22Rv1 (cell line): ENCODE measurements around the gene PHF20.
"Not testable (repeated sequence)": the region's sequence is repeated elsewhere in the genome, so short reads cannot be mapped to it uniquely, and the experiment has no call there.

ENCODE experiments used
- CTCF ChIP-seq: fragments of 450-650 bp; IDR thresholded peaks from 2 replicates; pipeline ENCODE4 v1.5.1; 2017; ENCODE audit warnings: mild to moderate bottlenecking
- ZFX ChIP-seq: fragments of 450-650 bp; IDR thresholded peaks from 2 replicates; pipeline ENCODE4 v1.6.1; 2017; ENCODE audit warnings: antibody characterized with exemption, borderline replicate concordance

- not testable (repeated sequence) for TF ChIP-seq CTCF, ZFX
Measured at GRCh38 chr20:35996492-35996891, 224.7 kb downstream of the PHF20 start.
